ENCODE data around the gene PHC3.

Gene PHC3

DNA sequence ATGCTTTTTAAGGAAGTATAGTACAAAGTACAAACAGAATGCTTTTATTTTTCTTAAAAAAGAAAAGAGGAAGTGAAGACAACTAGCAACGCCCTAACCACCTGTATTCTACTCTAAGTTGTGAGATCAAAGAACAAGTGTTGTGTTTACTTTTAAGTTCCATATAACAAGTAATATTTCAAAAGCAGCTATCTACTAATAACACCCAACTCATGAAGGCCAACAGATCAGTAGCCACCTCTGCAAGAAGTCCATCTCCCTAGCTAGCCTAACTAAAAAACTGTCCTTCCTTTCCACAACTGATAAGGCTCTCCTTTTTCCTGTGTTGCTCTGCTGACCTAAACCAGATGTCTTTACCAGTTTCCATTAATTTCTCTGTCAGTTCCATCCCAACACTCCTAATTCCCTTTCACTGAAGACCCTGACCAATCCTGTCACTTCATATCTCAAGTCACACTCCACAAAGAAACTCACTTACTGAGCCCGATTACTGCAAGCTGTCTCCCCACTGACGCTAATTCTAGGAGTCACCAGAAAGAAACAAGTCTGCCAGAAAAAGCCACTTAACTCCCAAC, 26.9 kb downstream of the PHC3 start:
- TF ChIP-seq, protein P1, sequence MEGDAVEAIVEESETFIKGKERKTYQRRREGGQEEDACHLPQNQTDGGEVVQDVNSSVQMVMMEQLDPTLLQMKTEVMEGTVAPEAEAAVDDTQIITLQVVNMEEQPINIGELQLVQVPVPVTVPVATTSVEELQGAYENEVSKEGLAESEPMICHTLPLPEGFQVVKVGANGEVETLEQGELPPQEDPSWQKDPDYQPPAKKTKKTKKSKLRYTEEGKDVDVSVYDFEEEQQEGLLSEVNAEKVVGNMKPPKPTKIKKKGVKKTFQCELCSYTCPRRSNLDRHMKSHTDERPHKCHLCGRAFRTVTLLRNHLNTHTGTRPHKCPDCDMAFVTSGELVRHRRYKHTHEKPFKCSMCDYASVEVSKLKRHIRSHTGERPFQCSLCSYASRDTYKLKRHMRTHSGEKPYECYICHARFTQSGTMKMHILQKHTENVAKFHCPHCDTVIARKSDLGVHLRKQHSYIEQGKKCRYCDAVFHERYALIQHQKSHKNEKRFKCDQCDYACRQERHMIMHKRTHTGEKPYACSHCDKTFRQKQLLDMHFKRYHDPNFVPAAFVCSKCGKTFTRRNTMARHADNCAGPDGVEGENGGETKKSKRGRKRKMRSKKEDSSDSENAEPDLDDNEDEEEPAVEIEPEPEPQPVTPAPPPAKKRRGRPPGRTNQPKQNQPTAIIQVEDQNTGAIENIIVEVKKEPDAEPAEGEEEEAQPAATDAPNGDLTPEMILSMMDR (IDR thresholded peaks at IDR 0.05; ENCODE audit: low read depth, low read length), result no peak
- H3K4me3 ChIP-seq (replicated peaks in 1 of 2; ENCODE audit: low read depth in 2 of 2, low read length in 2 of 2), result no peak overlapping the region
- no peak for DNase-seq (ENCODE audit: low read depth in 2 of 2)

DNA sequence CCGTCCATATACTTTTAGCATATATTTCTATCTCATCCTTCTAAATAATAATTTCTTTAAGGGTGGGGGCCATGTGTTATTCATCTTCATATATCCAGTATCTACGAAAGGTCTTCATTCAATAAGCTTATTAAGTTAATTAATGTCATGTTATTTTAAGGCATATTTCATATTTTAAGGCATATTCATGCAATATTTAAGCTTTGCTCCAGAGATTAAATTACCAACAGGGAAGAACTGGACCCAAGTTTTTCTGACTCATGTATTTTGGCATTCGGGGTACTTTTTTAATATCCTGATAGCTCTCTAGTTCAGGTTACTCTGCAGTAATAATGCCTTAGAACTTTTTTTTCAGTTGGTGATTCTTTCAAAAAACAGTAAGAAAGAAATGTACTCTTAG, 27.4 kb downstream of the PHC3 start:
- TF ChIP-seq, protein P1 (IDR thresholded peaks at IDR 0.05; ENCODE audit: low read depth, low read length), result no peak
- DNase-seq (ENCODE audit: low read depth in 2 of 2), result peak; percentile 41 to 53
- H3K4me3 ChIP-seq (replicated peaks in 1 of 2; ENCODE audit: low read depth in 2 of 2, low read length in 2 of 2), result no peak overlapping the region

DNA sequence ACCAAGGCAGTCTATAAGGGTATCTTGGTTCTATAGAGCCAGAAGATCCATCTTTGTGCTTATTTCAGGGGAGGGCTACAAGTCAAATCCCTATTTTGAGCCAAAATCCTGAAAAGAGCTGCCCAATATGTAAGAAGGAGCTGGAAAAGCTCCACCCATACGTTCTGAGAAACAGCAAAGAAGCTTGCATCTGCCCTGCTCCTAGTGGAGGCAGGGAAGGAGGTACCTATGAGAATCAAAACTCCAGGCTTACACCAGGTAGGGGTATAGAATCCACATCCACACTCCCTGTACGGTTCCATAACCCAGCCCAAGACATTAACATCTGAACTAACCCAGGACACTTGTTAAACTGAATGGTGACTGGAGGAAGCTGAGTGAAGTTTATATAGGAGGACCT, 30.0 kb downstream of the PHC3 start:
- TF ChIP-seq, protein P1 (IDR thresholded peaks at IDR 0.05; ENCODE audit: low read depth, low read length), result no peak
- no peak overlapping the region for H3K4me3 ChIP-seq (replicated peaks in 1 of 2; ENCODE audit: low read depth in 2 of 2, low read length in 2 of 2)
- DNase-seq (ENCODE audit: low read depth in 2 of 2), result no peak

DNA sequence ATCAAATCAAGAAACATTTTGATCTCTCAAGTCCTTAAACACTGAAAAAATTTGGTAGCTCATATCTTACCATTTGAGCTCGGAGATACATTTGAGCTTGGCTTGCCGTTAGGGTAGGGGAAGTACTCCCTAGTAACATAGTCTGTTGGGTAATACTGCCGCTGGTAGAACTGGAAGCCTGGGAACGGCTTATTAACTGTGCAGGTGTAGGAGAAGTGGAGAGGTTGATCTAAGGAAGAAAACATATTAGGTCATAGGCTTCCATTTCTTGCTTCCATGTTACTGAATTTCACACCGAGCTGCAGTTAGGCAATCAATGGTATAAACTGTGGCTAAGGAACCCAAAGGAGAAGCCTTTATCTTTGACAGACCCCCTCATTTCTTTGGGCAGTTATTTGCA, 32.5 kb downstream of the PHC3 start:
- DNase-seq (ENCODE audit: low read depth in 2 of 2), result no peak
- TF ChIP-seq, protein P1 (IDR thresholded peaks at IDR 0.05; ENCODE audit: low read depth, low read length), result no peak
- no peak overlapping the region for H3K4me3 ChIP-seq (replicated peaks in 1 of 2; ENCODE audit: low read depth in 2 of 2, low read length in 2 of 2)

DNA sequence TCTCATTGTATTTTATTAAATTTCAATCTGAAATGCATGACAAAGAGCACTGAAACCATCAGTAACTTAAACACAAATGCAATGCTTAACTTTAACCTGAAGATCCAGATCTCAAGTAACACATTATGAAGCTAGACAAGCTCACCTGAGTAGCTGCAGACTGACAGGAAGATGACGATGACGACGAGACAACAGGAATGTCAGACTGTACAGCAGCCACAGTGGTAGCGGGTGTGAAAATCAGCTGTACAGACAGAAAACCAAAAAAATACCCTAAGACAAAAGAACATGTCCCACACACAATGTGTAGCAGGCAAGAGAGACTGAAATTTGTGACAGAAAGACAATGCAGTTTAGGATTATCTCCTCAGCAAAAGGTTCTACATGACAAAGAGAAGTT, 36.3 kb downstream of the PHC3 start:
- no peak for DNase-seq (ENCODE audit: low read depth in 2 of 2)
- no peak overlapping the region for H3K4me3 ChIP-seq (replicated peaks in 1 of 2; ENCODE audit: low read depth in 2 of 2, low read length in 2 of 2)
- TF ChIP-seq, protein P1 (IDR thresholded peaks at IDR 0.05; ENCODE audit: low read depth, low read length), result no peak

DNA sequence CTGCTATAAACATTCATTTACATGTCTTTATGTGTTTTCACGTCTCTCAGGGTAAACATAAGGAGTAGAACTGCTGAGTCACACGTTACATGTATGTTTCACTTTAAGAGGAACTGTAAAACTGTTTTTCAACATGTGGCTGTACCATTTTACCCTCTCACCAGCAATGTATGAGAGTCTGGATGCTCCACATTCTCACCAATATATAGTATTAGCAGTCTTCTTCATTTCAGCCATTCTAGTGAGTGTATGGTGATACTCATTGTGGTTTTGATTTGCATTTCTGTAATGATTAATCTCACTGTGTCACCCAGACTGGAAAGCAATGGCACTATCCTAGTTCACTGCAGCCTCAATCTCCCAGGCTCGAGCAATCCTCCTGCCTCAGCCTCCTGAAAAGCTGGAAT, 37.1 kb downstream of the PHC3 start:
- TF ChIP-seq, protein P1 (IDR thresholded peaks at IDR 0.05; ENCODE audit: low read depth, low read length), result no peak
- no peak overlapping the region for H3K4me3 ChIP-seq (replicated peaks in 1 of 2; ENCODE audit: low read depth in 2 of 2, low read length in 2 of 2)
- no peak for DNase-seq (ENCODE audit: low read depth in 2 of 2)

DNA sequence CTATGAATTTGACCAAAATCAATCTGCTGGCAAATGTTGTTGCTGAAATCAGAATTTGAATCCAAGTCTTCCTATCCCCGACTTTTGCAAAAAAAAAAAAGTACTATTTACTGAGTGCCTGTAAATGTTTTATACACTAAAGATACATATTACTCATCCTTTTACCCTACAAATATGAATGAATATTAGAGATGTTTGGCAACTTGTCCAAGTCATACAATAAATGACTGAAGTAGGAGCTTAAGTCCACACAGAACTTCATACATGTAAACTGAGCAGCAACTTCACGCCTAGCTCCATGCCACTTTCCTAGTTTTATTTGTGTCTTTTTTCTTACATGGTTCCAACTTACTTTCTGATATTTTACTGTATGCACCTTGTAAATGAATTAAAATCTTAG, 39.2 kb downstream of the PHC3 start:
- TF ChIP-seq, protein P1 (IDR thresholded peaks at IDR 0.05; ENCODE audit: low read depth, low read length), result no peak
- H3K4me3 ChIP-seq (replicated peaks in 1 of 2; ENCODE audit: low read depth in 2 of 2, low read length in 2 of 2), result no peak overlapping the region
- no peak for DNase-seq (ENCODE audit: low read depth in 2 of 2)

Data from cardiac fibroblast (primary cell).